Neural cell (in vitro differentiated cells): ENCODE results near the gene EXOC4.

Experiments
- CTCF ChIP-seq: fragments of 450-650 bp; IDR thresholded peaks from 2 replicates; pipeline ENCODE4 v1.5.1; 2014; ENCODE audit warnings: antibody characterized with exemption, mild to moderate bottlenecking, moderate library complexity; ENCODE audit not compliant: poor library complexity, severe bottlenecking
- EZH2 ChIP-seq: fragments of 200-600, 300-800 bp; shearing (Covaris generic), sonication (generic); IDR thresholded peaks from 2 replicates; pipeline ENCODE4 v1.6.1; 2014; ENCODE audit warnings: antibody characterized with exemption, low read length, borderline replicate concordance, mild to moderate bottlenecking; ENCODE audit not compliant: insufficient read depth, poor library complexity, severe bottlenecking
- POLR2AphosphoS5 ChIP-seq: IDR thresholded peaks from 2 replicates; pipeline ENCODE4 v1.6.1; 2012
- SMC3 ChIP-seq: fragments of 450-650 bp; conservative IDR thresholded peaks from 2 replicates; pipeline ENCODE4 v1.6.1; 2014; ENCODE audit warnings: antibody characterized with exemption, mild to moderate bottlenecking, moderate library complexity; ENCODE audit not compliant: poor library complexity
- TF ChIP-seq, protein P1 (sequence below): IDR thresholded peaks from 2 replicates; pipeline ENCODE4 v1.6.1; 2012; ENCODE audit warnings: borderline replicate concordance

DNA sequence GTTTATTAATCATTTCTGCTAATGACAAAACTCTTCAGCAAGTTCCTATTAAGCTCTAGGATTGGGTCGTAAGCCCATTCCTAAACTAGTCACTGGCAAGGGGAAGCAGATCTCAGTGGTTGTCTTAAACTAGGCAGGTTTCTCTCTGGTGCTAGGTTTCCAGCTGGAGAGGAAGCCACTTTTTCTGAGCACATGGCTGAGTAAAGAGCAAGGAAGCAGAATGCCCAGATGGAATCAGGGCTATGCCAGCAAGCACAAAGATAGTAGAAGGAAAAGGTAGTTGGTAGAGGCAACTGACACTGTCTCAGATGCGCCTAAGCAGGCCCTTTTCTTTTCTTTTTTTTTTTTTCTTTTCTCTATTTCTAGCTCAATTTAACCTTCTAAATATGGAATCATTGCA lies 224.9 kb downstream of the EXOC4 start:
- no peak for TF ChIP-seq EZH2
- no peak for TF ChIP-seq CTCF
- TF ChIP-seq, protein P1, sequence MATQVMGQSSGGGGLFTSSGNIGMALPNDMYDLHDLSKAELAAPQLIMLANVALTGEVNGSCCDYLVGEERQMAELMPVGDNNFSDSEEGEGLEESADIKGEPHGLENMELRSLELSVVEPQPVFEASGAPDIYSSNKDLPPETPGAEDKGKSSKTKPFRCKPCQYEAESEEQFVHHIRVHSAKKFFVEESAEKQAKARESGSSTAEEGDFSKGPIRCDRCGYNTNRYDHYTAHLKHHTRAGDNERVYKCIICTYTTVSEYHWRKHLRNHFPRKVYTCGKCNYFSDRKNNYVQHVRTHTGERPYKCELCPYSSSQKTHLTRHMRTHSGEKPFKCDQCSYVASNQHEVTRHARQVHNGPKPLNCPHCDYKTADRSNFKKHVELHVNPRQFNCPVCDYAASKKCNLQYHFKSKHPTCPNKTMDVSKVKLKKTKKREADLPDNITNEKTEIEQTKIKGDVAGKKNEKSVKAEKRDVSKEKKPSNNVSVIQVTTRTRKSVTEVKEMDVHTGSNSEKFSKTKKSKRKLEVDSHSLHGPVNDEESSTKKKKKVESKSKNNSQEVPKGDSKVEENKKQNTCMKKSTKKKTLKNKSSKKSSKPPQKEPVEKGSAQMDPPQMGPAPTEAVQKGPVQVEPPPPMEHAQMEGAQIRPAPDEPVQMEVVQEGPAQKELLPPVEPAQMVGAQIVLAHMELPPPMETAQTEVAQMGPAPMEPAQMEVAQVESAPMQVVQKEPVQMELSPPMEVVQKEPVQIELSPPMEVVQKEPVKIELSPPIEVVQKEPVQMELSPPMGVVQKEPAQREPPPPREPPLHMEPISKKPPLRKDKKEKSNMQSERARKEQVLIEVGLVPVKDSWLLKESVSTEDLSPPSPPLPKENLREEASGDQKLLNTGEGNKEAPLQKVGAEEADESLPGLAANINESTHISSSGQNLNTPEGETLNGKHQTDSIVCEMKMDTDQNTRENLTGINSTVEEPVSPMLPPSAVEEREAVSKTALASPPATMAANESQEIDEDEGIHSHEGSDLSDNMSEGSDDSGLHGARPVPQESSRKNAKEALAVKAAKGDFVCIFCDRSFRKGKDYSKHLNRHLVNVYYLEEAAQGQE = no peak
- TF ChIP-seq POLR2AphosphoS5 = no peak
- no peak for TF ChIP-seq SMC3
